Activated CD8-positive, alpha-beta memory T cell treated with anti-CD3 and anti-CD28 coated beads for 24 hours (primary cell): Measurements from ENCODE around the gene DTYMK.

ENCODE experiments used
- DNase-seq: peaks from one replicate; pipeline ENCODE4 v3.0.0-alpha.2; 2020

Gene DTYMK

DNA sequence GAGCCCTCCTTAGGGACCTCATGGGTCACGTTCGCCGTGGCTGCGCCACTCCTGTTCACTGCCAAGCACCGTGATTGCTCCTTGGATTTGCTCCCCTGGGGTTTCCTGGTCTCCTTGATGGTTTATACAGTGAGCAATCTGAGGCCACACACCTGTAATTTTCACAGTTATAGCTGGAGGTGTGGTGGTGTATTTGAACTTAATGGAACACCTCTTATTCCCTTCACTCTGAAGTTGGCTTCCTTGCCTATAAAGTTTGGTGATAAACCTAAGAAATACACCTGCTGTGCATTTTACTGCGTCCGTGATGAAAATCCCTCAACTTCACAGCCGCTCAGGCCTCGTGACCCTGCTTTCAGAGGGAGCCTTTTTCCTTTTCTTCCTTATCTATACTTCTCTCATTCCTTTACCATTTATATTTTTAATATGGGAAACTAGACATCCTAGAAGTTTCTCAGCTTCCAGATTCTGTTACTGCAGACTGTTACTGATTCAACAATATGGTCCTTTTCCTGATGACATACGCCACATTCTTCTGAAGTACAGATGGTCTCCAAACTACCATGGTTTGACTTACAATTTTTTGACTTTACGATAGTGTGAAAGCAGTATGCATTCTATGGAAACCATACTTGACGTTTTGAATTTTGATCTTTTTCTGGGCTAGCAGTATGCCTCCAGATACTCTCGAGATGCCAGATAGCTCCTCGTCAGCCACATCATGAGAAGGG lies 40.5 kb downstream of the DTYMK start:
- DNase-seq = no peak

DNA sequence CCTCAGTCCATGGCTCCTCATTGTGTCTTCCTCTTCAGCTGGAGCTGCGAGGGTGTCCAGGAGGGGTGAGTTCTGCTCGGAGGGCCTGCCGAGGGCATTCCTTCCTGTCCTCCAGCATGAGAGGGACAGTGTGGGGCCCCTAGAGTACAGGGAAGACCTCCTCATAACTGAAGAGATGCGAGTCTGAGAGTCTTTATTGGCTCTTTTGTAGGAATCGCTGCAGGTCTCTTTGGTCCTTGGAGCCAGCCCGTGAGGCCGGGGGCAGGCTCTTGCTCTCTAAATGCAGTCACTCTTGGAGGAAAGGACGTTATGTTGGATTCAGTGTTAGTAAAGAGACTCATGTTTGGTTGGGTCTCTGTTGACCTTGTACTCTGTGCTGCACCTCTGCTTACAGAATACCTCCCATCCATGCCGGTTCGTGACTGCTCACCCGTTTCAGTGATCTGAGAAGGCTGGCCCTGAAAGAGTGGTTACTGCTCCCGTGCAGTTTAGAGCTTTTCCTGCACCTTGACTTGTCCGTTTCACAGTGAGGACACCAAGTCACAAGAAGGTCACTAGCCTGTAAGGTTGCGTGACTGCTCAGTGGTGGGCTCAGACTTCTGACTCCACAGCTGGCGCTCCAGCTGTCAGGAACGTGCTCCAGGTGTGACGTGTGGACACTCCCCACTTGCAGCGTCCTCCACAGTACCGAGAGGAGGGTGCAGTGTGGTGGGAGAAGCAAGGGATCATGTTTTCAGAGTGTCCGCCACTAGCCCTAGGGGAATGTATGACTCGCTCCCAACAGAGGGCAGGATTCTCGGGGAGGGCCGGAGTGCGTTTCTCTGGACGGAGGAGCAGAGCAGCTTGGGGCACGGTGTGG lies 41.3 kb downstream of the DTYMK start:
- no peak for DNase-seq

DNA sequence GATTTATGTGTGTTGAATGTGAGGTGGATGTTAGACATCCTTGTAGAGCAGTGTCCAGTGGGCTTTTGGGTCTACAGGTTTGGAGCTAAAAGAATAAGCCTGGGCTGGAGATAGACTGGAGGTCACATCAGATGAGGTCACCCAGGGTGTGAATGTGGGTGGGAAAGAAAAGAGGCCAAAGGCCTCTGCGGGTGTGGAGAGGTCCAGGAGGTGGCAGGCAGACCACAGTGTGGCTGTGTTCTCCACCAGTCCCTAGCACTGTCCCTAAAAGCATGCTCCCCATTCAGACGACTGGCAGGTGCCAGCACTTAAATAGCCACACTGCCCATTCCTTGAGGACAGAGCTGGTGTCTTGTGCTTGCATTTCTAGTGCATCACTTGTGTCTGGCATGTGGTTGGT lies 45.0 kb downstream of the DTYMK start:
- DNase-seq = no peak

DNA sequence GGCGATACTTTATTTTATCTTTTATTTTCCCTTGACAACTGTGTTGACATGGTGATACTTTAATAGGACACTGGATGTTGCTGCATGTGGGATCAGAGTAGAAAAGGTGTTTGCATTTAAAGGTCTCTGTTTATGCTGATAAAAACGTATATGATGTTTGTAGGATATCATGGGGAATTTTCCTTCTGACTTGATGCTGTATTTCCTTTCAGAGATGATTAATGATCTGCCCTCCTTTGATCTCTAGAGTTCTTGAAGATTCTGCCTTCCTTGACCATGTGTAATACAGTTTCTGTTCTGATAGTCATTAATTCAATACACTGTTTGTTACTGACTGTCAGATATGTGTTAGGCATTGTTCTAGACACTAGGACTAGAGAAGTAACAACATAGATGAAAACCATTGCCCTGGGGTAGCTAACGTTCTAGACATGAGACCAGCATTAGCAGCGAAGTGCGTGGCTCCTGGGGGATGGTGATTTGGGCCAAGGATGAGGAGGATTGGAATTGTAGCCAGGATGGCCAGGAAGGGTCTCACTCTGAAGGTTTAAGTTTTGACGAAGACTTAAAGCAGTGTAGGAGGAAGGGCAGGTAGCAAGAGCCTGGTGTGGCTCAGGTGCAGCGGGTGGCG lies 46.3 kb downstream of the DTYMK start:
- DNase-seq = no peak

DNA sequence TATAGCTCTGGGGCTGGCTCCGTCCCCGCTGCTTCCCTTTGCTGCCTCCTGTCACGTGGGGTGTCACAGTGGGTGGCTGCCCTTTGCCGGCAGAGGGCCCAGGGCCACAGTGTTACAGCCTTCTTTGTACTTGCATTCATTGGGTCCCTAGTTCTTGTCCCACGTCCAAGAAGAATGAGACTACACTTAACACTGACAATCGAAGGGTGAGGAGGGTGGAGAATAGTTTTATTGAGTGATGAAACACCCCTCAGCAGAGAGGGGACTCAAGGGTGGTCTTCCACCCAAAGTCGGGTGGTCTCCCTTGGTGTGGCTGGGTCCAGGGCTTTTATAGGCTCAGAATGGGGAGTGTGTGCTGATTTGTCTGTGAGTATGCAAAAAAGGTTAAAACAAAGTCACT lies 47.2 kb downstream of the DTYMK start:
- DNase-seq = no peak

DNA sequence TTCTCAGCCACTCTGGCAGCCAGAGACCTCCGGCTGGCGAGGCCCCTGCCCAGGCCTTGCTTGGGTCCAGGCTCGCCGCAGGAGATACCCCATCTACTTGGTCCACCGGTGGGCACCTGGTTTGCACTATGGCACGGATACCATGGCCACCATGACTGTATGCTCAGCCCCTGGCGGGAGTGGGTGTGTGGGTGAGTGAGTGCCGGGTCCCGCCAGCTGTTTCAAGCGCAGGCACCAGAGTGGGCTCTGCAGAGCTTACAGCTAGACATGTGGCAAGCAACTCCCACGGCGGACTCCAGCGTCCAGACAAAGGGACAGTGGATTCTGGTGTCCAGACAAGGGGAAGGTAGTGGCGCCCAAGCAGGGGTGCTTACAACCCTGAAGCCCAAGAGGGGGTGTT lies 47.7 kb downstream of the DTYMK start:
- no peak for DNase-seq

DNA sequence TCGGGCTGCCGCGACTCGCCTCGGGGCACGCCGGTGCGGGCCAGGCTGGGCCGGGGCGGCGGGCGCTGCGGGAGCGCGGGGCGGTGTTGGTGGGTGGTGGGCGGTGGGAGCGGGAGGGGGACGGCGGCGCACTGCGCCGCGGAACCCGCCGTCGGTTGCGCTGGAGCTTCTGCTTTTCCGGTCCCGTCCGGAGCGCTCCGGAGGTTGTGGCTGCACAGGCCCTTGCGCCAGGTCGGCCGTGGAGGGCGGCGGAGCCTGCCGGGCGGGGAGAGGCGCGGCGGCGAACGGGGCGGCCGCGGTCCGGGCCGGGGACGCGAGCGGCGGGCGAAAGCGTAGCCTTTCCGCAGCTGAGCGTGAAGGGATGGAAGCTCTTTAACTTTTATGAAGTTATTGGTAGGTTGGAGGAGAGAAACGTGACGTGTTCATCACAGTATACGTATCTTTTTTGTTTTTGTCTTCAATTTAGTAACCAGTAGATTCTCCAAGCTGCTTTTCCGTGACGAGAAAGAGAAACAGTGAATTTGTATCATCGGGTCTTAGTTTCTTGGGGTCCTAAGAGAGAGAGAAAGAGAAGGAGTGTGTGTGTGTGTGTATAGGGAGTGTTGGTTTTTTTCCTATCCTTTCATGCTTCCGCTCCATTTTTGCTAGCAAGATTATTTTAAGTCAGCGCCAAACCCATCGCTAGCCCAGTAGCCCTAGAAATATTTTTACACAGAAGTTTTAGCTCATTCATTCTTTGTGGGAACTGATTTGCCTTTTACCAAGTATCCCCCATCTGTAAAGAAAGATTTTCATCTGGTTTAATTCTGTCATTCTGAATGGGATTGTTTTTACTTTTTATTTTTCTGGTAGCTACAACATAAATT lies 48.6 kb downstream of the DTYMK start:
- DNase-seq = no peak

DNA sequence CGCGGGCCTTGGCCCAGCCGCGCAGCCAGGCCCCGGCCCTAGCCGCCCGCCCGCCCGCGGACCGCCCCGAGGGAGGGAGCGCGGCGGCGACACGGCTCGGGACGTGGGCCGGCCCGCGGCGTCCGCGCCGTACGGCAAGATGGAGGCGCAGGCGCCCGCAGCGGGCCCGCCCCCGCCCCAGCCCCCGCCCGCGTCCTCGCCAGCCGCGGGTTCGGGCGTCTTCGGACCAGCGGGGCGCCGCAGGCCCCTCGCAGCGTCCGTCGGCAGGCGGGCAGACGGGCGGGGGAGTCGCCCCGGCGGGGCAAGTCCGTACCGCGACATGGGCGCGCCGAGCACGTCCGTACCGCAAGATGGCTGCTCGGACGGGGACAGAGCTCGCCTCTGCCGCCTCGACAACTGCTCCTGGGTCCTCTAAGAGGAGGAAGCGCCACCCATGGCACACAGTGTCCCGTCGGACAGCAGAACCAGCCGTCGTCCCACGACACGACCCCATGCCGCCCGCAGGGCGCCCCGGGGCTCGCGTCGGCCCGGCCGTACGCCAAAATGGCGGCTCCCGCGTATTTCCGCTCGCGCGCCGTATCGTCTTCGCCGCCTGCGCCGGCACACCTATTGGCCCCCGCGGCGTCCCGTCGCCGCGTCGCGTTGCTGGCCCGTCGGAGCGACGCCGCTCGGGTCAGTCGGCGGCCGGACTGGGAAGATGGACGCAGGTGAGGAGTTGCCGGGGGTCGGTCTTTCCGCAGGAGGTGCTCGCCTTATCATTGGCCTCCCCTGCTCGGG lies 49.4 kb downstream of the DTYMK start, which contains the start of the genes ATG4B and THAP4:
Gene ATG4B, plus strand, starts transcription at position 676 of the 777 bp plus-strand sequence. Its CDS starts 22 bp downstream, at position 698.
Gene THAP4, minus strand, starts transcription at position 141 of the 777 bp plus-strand sequence. CDS start 141 bp downstream, outside the sequence.
- DNase-seq = peak; percentile 93

DNA sequence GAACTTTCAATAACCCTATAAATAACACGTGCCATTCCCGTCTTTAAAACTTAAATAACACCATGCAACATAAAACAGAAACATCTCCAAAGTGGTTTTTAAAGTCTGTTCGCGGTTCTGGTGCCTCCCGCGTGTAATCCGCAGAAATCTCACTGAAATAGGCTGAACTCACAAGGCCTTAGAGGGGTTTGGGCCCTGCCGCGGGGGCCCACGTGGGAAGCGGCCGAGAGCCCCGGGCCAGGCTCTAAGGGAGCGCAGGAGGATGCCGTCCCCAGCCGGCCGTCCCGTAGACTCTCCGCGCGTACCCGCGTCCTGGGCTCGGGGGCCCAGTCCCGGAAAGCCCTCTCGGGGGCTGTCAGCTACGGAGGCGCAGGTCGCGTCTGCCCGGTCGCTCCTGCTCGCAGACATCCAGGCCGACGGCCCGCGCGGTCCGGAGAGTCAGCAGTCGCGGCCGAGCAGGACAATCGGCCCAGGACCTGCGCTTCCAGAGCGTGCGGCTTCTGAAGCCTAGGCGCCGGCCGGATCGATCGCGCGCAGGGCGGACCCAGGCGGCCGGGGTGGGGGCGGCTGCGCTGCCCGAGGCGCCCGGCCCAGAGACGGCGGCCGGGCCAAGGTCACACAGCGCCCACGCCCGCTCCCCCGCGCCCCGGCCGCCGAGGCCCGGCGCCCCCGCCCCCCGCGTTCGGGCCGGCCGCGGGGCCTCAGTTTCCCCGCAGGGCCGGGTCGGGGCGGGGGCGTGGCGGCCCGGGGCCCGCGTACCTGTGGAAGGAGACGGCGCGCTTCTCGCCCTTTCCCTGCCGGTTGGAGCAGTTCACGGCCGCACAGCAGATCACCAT lies 50.2 kb downstream of the DTYMK start:
- peak; percentile 81 for DNase-seq

DNA sequence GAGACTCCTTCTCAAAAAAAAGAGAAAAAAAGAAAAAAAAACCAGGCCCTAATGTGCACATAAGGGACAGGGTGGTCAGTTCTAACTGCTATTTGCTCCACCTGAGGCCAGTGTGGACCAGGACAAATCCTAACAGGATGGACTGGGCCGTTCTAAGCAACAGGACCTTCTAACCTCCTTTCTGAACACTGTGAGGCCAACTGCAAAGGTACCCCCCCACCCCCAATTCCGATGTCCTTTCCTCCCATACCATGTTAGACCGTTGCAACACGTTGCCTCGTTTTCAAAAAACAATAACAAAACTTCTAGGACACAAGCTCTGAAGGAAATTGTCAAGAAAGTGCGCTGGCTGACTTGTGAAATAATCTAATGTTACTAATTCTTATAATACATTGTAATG lies 50.9 kb downstream of the DTYMK start:
- no peak for DNase-seq

DNA sequence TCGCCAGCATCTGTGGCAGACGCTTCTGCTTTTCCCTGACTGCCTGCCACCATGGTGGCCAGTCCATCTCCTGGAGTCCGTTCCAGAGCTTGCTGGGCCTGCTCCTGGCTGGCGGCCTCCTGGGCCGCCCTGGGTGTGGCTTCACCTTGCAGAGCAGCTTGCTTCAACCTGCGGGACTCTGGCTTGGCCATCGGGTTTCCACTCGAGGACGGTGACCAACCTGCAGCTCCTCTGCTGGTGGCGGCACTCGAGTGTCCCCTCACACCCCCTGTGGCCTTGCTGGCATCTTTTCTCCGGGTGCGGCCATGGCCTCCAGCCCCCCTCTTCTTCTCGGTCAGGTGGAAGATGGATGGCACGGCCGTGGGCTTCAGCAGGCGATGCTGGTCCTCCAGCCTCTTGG lies 53.1 kb downstream of the DTYMK start:
- DNase-seq = no peak

DNA sequence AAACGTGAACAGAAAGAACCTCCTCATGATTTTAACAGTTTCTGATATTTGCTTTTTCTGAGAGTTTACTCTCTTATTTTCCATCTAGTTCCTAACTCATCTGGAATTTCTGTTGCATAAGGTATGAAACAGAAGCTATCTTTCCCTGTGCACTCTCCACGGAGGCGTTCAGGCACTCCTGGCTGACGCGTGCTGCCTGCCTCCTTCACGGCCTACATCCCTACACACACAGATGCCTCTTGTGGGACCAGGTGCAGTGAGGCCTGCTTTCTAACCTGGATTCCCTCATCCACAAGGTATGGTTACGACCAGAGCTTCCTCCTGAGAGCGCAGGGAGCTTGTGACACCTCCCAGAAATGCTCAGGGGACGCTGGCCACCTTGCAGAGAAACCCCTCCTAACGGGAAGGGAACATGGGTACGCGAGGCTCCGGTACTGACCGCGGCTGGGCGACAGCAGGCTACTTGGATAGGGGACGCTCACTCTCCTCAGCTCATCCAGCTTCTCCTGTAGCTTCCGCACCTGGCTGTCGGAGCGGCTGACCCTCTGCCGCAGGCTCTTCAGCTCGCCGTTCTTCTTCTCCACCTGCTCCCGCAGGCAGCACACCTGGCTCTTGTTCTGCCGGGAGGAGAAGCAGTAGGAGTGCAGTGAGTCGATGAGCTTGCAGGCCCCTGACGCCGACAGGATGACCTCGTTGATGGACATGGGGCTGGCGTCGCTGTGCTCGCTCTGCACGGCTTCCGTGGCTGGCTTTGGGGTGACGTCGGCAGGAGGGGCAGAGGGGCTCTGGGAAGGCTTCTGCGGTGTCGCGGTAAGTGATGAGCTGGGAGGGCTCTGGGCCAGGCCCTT lies 53.9 kb downstream of the DTYMK start:
- no peak for DNase-seq

DNA sequence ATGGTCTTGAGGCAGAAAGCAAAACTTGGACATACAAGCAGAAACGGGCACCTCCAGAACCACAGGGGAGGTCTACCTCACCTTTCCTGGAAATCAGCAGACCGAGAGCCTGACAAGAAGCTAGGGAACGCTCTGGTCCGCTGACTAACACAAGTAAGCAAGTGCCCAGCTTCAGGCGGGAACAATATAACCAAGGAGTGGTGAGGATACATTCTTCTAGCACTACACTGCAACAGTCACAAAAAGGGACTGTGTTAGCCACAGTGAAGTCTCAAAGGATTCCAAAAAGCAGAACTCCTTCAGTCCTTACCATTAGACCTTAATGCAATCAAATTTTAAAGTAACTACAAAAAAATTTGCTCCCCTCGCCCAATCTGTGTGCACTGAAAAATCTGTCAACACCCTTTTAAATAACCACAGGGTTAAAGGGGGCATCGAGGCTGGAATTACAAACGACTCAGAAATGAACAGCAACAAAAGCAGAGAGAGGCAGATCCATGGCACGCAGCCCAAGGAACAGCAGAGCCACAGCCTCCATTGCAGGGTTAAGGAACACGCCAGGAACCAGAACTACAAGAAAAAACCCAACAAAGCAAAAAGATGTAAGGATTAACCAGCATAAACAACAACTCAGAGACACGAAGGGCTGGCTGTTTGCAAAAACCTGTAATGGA lies 56.7 kb downstream of the DTYMK start:
- no peak for DNase-seq

DNA sequence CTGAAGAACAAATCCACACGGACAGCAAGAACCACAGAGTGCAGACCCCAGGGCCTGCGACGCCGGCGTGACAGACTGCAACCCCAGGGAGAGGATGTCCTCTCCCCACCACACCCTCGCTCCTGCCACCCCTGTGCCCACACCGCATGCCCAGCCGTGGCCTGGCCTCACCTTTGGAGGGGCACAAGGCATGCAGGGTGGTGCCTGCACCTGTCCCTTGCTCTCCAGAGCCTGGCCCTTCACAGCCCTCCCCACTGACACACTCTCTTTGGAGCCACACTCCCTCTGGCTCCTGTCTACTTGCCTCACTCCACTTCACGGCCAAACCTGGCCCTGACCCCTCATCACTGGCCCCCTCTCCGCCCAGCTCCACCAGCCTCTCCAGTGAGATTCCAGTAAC lies 58.9 kb downstream of the DTYMK start:
- DNase-seq = no peak
